A673 (cell line): Measurements from ENCODE around the gene MBOAT7. TPM values are rescaled to one million over a fixed set of nuclear protein-coding genes. Genes with fewer than 3 reads are reported as not detected.

Experiments used
- BruUV-seq: library from RNA; stranded (reverse); fragments of 400-500 nt; replicated peaks from 2 replicates; lab custom pipeline; 2021; lab: Mats Ljungman, UMichigan
- CTCF ChIA-PET: fragments of 300-600 bp; sonication (Branson Sonifier 250); formaldehyde crosslinking; loops from one replicate; lab custom pipeline; 2022; ENCODE audit warnings: antibody characterized with exemption; lab: Charles Lee
- POLR2A ChIA-PET: fragments of 300-600 bp; sonication (Branson Sonifier 250); formaldehyde crosslinking; loops from one replicate; lab custom pipeline; 2022; ENCODE audit warnings: antibody characterized with exemption; ENCODE audit not compliant: low non-redundant PET; lab: Charles Lee
- DNase-seq: peaks from one replicate; pipeline ENCODE4 v3.0.0-alpha.2; 2015; ENCODE audit warnings: low spot score
- H3K27ac ChIP-seq: fragments of 200-600 bp; sonication (generic); 2 replicates; pipeline ENCODE4 v1.5.1; 2016; ENCODE audit warnings: mixed run types, low read depth, mild to moderate bottlenecking, mixed read lengths, antibody characterized with exemption, low read length; ENCODE audit not compliant: poor library complexity, severe bottlenecking
- H3K27me3 ChIP-seq: fragments of 200-600 bp; sonication (generic); replicated peaks from 2 replicates; pipeline ENCODE4 v1.6.1; 2017; ENCODE audit warnings: mixed run types, low read depth, mild to moderate bottlenecking, mixed read lengths, antibody characterized with exemption, low read length; ENCODE audit not compliant: insufficient read depth, poor library complexity
- H3K36me3 ChIP-seq: fragments of 200-600 bp; sonication (generic); 2 replicates; pipeline ENCODE4 v1.6.1; 2016; ENCODE audit warnings: mixed run types, mild to moderate bottlenecking, mixed read lengths, antibody characterized with exemption, low read length; ENCODE audit not compliant: insufficient read depth, poor library complexity, severe bottlenecking
- H3K4me1 ChIP-seq: fragments of 200-600 bp; sonication (generic); 2 replicates; pipeline ENCODE4 v1.6.1; 2017; ENCODE audit warnings: mixed run types, mild to moderate bottlenecking, mixed read lengths, antibody characterized with exemption, low read length; ENCODE audit not compliant: insufficient read depth, poor library complexity, severe bottlenecking
- H3K4me3 ChIP-seq: fragments of 200-600 bp; sonication (generic); 2 replicates; pipeline ENCODE4 v1.5.1; 2016; ENCODE audit warnings: low read depth, mixed run types, mild to moderate bottlenecking, mixed read lengths, low read length; ENCODE audit not compliant: poor library complexity, severe bottlenecking
- H3K9me3 ChIP-seq: fragments of 200-600 bp; sonication (generic); 2 replicates; pipeline ENCODE4 v1.6.1; 2016; ENCODE audit warnings: mixed run types, low read depth, mild to moderate bottlenecking, mixed read lengths, antibody characterized with exemption, low read length; ENCODE audit not compliant: poor library complexity, severe bottlenecking
- EZH2 ChIP-seq: fragments of 200-600 bp; sonication (generic); IDR thresholded peaks from 2 replicates; pipeline ENCODE4 v1.6.1; 2017; ENCODE audit warnings: borderline replicate concordance, low read depth, mild to moderate bottlenecking, mixed read lengths, antibody characterized with exemption, low read length; ENCODE audit not compliant: poor library complexity, severe bottlenecking
- intact Hi-C: fragments of 100-400 bp; cut with micrococcal nuclease; formaldehyde crosslinking; loops from one replicate; pipeline ENCODE4 v1.10.0; 2022; ENCODE audit not compliant: unreplicated experiment
- total RNA-seq: library from RNA; stranded (reverse); gene quantifications from 2 replicates; pipeline ENCODE4 v1.2.3, GENCODE V29; 2021
- TF ChIP-seq, protein P1 (sequence below): fragments of 300-800, 200-600 bp; sonication (generic); conservative IDR thresholded peaks from 2 replicates; pipeline ENCODE4 v1.5.1; 2017; ENCODE audit warnings: low read depth, mild to moderate bottlenecking, antibody characterized with exemption, low read length, moderate library complexity, mixed read lengths

The MBOAT7 gene
- total RNA-seq, 1 experiment from 2014 or later: 107 TPM

DNA sequence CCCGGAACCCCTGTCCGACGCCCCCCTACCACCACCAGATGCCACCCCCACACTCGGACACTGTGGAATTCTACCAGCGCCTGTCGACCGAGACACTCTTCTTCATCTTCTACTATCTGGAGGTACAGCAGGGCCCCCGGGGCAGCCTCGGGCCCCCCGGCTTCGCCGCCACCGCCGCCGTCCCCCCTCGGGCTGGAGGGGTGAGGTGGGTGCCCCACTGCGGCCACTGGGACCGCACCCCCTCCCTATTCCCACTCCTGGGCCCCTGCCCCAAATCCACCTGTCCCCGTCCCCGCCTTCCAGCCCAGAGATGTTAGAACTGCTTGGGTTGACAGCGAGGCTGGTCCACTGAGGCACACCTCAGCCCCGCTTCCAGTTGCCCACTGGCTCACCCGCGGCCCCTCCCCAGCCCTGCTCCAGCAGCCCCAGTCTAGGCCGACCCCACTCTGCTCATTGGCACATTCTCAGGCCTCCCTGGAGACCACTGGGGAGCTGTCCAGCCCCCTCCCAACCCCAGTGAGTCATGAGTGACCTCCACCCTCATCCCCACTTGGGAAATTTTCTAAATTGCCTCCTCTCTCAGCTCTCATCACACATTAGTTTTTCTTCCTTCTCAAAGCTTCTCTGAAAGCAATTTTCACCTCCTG, 36.4 kb downstream of the MBOAT7 start:
- TF ChIP-seq, protein P1, sequence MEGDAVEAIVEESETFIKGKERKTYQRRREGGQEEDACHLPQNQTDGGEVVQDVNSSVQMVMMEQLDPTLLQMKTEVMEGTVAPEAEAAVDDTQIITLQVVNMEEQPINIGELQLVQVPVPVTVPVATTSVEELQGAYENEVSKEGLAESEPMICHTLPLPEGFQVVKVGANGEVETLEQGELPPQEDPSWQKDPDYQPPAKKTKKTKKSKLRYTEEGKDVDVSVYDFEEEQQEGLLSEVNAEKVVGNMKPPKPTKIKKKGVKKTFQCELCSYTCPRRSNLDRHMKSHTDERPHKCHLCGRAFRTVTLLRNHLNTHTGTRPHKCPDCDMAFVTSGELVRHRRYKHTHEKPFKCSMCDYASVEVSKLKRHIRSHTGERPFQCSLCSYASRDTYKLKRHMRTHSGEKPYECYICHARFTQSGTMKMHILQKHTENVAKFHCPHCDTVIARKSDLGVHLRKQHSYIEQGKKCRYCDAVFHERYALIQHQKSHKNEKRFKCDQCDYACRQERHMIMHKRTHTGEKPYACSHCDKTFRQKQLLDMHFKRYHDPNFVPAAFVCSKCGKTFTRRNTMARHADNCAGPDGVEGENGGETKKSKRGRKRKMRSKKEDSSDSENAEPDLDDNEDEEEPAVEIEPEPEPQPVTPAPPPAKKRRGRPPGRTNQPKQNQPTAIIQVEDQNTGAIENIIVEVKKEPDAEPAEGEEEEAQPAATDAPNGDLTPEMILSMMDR: no peak
- TF ChIP-seq EZH2: no peak
- Histone ChIP-seq H3K27me3 (no peaks in the 10 kb centered on the region), H3K4me1 (no peaks in the 10 kb centered on the region), H3K27ac (no peak overlapping the region), H3K4me3 (no peak overlapping the region), H3K36me3 (peaks cover 93% of the 10 kb centered on the region), H3K9me3 (no peaks in the 10 kb centered on the region)
- POLR2A ChIA-PET: no interaction called here
- intact Hi-C loops: no loop called here
- no TSS peak for BruUV-seq
- DNase-seq: no peak
- CTCF ChIA-PET: no interaction called here

DNA sequence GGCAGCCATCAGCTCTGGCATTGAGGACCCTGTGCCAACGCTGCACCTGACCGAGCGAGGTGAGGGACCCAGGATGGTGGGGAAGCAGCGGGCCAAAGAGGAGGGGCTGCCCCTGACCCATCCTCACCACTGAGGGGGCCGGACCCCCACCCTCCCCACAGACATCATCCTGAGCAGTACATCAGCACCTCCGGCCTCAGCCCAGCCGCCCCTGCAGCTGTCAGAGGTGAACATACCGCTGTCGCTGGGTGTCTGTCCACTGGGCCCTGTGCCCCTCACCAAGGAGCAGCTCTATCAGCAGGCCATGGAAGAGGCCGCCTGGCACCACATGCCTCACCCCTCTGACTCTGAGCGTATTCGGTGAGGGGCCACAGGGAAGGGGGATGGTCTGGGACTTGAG, 37.1 kb downstream of the MBOAT7 start:
- no TSS peak for BruUV-seq
- no peak for DNase-seq

DNA sequence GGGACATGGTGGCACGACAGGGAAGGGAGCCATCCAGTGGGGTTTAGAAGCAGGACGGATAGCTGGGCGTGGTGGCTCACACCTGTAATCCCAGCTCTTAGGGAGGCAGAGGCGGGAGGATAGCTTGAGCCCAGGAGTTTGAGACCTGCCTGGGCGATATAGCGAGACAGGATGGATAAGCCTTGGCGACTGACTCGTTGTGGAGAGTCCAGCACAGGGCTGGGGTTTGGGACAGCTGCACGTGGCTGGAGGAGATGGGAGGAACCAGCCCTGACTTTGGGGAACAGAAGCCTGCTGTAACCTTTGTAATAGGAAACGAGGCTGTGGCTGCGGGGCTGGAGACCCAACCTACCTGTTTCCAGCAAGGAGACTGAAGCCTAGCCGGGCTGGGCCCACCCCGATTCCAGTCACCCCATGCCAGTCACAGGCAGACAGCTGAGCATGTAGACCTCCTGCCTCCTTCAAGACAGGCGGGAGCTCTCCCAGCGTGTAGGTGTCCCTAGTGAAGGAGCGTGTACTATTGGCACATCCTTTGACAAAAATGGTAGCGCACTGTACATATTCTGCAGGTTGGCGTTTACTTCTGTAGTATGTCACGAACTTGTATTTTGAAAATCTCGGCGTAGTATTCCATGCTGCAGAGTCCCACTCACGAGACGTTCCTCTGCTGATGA, 37.9 kb downstream of the MBOAT7 start:
- H3K4me1 ChIP-seq: no peaks in the 10 kb centered on the region
- ChIA-PET POLR2A (no interaction called here), CTCF (no interaction called here)
- H3K9me3 ChIP-seq: no peaks in the 10 kb centered on the region
- intact Hi-C loops: no loop called here
- H3K4me3 ChIP-seq: no peak overlapping the region
- DNase-seq: no peak
- no peak for TF ChIP-seq EZH2
- TF ChIP-seq, protein P1: no peak
- peaks cover 94% of the 10 kb centered on the region for H3K36me3 ChIP-seq
- no TSS peak for BruUV-seq
- H3K27me3 ChIP-seq: no peaks in the 10 kb centered on the region
- no peak overlapping the region for H3K27ac ChIP-seq

More for the DNA sequence above, 37.1 kb downstream of the MBOAT7 start:
- H3K27me3 ChIP-seq: no peaks in the 10 kb centered on the region
- no peaks in the 10 kb centered on the region for H3K4me1 ChIP-seq
- CTCF ChIA-PET: no interaction called here
- no peak for TF ChIP-seq EZH2
- TF ChIP-seq, protein P1: no peak
- H3K27ac ChIP-seq: no peak overlapping the region
- POLR2A ChIA-PET: no interaction called here
- intact Hi-C loops: no loop called here
- peaks cover 94% of the 10 kb centered on the region for H3K36me3 ChIP-seq
- no peak overlapping the region for H3K4me3 ChIP-seq
- no peaks in the 10 kb centered on the region for H3K9me3 ChIP-seq
